Upper lobe of left lung (tissue), 6 donors: ENCODE data around the gene RIPPLY3. TPM values are rescaled to one million over a fixed set of nuclear protein-coding genes. Genes with fewer than 3 reads are reported as not detected.

Experiments used
- ATAC-seq, 2 donors: fragments of 200-7000 bp; cut with Tn5 transposase; one replicate each; pipeline ENCODE4 v1.9.1; 2022; ENCODE audit warnings: mild to moderate bottlenecking in 2 of 2, moderate library complexity in 2 of 2; ENCODE audit not compliant: low FRiP score in 2 of 2
- DNase-seq, 2 donors: peaks; one replicate each; pipeline ENCODE4 v3.0.0-alpha.2; 2019 to 2020
- H3K27ac ChIP-seq, 4 donors: fragments of 200-600 bp; sonication (generic); one replicate each; pipeline ENCODE4 v1.5.1; 2016 to 2019
- H3K27me3 ChIP-seq, 4 donors: fragments of 200-600 bp; sonication (generic); one replicate each; pipeline ENCODE4 v1.5.1; 2017 to 2019
- H3K36me3 ChIP-seq, 4 donors: fragments of 200-600 bp; sonication (generic); one replicate each; pipeline ENCODE4 v1.5.1; 2016 to 2019
- H3K4me1 ChIP-seq, 4 donors: fragments of 200-600 bp; sonication (generic); one replicate each; pipeline ENCODE4 v1.5.1; 2018 to 2019
- H3K4me3 ChIP-seq, 4 donors: fragments of 200-600 bp; sonication (generic); one replicate each; pipeline ENCODE4 v1.5.1; 2017 to 2019; ENCODE audit warnings: mild to moderate bottlenecking in 2 of 4, moderate library complexity in 1 of 4
- H3K9me3 ChIP-seq, 4 donors: fragments of 200-600 bp; sonication (generic); one replicate each; pipeline ENCODE4 v1.5.1; 2018 to 2019
- CTCF ChIP-seq, 6 experiments: fragments of 450-650 bp in 4 of 6; fragments of 200-600 bp in 2 of 6; sonication (generic) in 2 of 6; IDR thresholded peaks; one replicate each; pipeline ENCODE4 v1.5.1; 2016 to 2019; ENCODE audit warnings: antibody characterized with exemption in 6 of 6
- EP300 ChIP-seq, 4 donors: sonication (generic); formaldehyde crosslinking; IDR thresholded peaks; one replicate each; pipeline ENCODE4 v1.5.1; 2017; ENCODE audit warnings: antibody characterized with exemption in 4 of 4, control low read depth in 2 of 4
- POLR2A ChIP-seq, 4 donors: fragments of 450-650 bp; IDR thresholded peaks; one replicate each; pipeline ENCODE4 v1.5.1; 2016 to 2017; ENCODE audit warnings: antibody characterized with exemption in 4 of 4, mild to moderate bottlenecking in 2 of 4
- POLR2AphosphoS5 ChIP-seq, 2 donors: sonication (generic); formaldehyde crosslinking; IDR thresholded peaks; one replicate each; pipeline ENCODE4 v1.5.1; 2017; ENCODE audit warnings: antibody characterized with exemption in 2 of 2
- WGBS, 2 donors: methylation state at CpG; one replicate each; pipeline ENCODE4 v1.1.5; 2017 to 2018; 5-methylcytosine and 5-hydroxymethylcytosine counted together
- total RNA-seq, 6 donors: library from RNA; depleted of rRNA in 4 of 6; stranded (reverse); fragments of >200 nt in 4 of 6; gene quantifications; one replicate each; pipeline versions ENCODE4 v1.1.0 to v1.2.1, GENCODE V29; 2016 to 2021
- donor health status: DM: no; HTN: no; CAD: no; lungs with moderate emphysema.
- donor health status: DM: no; HTN: yes; CAD: no; lungs with severe emphysema.

Gene RIPPLY3
- total RNA-seq, 6 donors from 2014 or later: 0.11 to 1.5 (median 0.66) TPM; not detected in 2

- peak in 1 of 2 donors; percentile 79 for DNase-seq
- H3K4me3 ChIP-seq: peak overlapping the region; percentile 46 to 64 (median 57)
- H3K4me1 ChIP-seq: peaks cover 21 to 39% (median 23%) of the 10 kb centered on the region in 4 donors
- ATAC-seq: no peak
- peak overlapping the region in 2 of 4 donors; percentile 57 to 69 for H3K27ac ChIP-seq
- H3K36me3 ChIP-seq: no peaks in the 10 kb centered on the region
- TF ChIP-seq POLR2A (IDR thresholded peaks at IDR 0.05): no peak
- TF ChIP-seq EP300 (IDR thresholded peaks at IDR 0.05): no peak
- TF ChIP-seq CTCF (IDR thresholded peaks at IDR 0.05): no peak
- no peak for TF ChIP-seq POLR2AphosphoS5 (IDR thresholded peaks at IDR 0.05)
- 36 to 42% methylated on average over 40 to 53 of the region's 76 CpGs for WGBS, 2 donors
- H3K9me3 ChIP-seq: no peaks in the 10 kb centered on the region
- peaks cover 0 to 14% (median 6%) of the 10 kb centered on the region in 4 donors for H3K27me3 ChIP-seq
Measured at GRCh38 chr21:37005548-37006485, 685 bp upstream of the RIPPLY3 start.

DNA sequence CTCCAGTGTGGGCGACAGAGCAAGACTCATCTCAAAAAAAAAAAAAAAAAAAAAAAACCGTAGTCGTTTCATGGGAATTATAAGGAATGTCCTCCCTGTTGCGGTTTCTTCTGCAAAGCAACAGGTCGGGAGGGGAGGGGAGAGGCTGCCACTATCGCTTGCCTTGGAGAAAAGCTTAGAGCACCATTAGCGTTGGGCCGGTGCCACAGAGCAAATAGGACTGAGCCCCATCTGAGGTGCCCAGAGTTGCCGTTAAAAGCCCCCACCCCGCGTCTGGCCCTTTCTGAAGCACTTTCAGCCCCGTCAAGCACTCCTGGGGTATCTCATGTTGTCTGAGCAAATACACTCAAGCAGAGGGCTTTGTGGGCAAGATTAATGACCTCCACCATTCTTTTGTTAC is 2.2 kb downstream of the RIPPLY3 start:
- Histone ChIP-seq H3K4me3 (no peak overlapping the region), H3K36me3 (no peaks in the 10 kb centered on the region), H3K4me1 (peaks cover 21 to 39% (median 22%) of the 10 kb centered on the region in 4 donors), H3K9me3 (no peaks in the 10 kb centered on the region), H3K27me3 (peaks cover 0 to 14% (median 6%) of the 10 kb centered on the region in 4 donors), H3K27ac (no peak overlapping the region)
- WGBS, 2 donors: 52 to 57% methylated on average over 12 of the region's 12 CpGs
- TF ChIP-seq POLR2A (IDR thresholded peaks at IDR 0.05): no peak
- no peak for TF ChIP-seq EP300 (IDR thresholded peaks at IDR 0.05)
- no peak for TF ChIP-seq CTCF (IDR thresholded peaks at IDR 0.05)
- no peak for ATAC-seq
- DNase-seq: peak in 1 of 2 donors; percentile 34

DNA sequence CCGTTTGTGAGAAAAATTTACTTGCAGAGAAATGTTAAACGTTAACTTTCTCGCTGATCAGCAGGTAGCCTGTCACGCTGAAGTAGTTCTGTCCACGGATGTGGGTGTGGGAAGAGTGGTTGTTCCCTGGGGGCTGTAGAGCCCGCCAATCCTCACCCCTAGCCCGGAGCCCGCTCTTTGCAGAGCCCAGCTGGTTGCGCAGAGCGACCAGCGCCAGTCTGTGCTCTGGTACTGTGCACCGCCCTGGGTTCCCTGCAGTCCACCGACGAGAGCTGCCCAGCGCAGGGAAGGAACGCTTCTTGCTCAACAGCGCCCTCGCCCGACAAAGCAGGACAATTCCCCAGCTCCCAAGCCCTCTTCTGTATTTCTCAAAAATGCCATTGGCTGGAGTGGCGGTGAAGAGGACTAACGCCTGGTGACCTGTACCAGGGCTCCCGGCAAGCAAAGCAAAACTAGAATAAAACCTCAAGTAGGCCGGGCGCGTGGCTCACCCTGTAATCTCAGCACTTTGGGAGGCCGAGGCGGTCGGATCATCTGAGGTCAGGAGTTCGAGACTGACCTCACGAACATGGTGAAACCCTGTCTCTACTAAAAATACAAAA is 3.3 kb downstream of the RIPPLY3 start:
- 14 to 29% methylated on average over 11 to 30 of the region's 30 CpGs for WGBS, 2 donors
- peak; percentile 73 to 94 (median 90) for TF ChIP-seq CTCF (IDR thresholded peaks at IDR 0.05)
- TF ChIP-seq EP300 (IDR thresholded peaks at IDR 0.05): no peak
- peak in 1 of 2 donors; percentile 13 for TF ChIP-seq POLR2AphosphoS5 (IDR thresholded peaks at IDR 0.05)
- Histone ChIP-seq H3K27me3 (peaks cover 0 to 14% (median 6%) of the 10 kb centered on the region in 4 donors), H3K9me3 (no peaks in the 10 kb centered on the region), H3K4me3 (peak overlapping the region in 3 of 4 donors; percentile 29 to 46 (median 43)), H3K36me3 (no peaks in the 10 kb centered on the region), H3K4me1 (peaks cover 21 to 39% (median 22%) of the 10 kb centered on the region in 4 donors), H3K27ac (peak overlapping the region in 2 of 4 donors; percentile 26 to 60)
- DNase-seq (peak; percentile 82 to 94), ATAC-seq (peak; percentile 96)

DNA sequence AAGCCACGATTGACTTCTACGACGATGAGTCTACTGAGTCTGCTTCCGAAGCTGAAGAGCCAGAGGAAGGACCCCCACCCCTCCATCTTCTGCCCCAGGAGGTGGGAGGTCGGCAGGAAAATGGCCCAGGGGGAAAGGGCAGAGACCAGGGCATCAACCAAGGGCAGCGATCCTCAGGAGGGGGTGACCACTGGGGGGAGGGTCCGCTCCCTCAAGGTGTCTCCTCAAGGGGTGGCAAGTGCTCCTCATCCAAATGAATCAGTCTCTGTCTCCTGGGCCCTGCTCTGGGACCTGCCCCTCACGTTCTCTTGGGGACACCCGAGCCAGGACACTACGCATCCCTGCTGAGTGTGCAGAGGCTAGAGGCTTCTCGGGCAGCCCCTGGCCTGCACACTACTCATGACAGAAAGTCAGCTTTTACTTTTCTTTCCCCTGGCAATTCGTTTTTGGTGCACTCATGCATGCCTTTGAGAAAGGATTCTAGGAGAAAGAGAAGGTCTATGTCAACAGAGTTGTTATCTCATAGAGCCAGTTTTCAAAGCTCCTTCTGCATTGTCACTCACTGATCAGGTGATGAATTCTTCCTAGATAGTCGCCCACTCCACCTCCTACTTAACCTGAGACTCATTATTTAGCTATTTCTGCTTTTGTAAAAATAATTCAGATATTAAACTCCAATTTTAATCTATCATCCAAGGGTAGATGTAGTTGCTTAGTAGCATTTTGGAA is 11.6 kb downstream of the RIPPLY3 start:
- ATAC-seq (no peak), DNase-seq (no peak)
- TF ChIP-seq EP300 (IDR thresholded peaks at IDR 0.05): no peak
- TF ChIP-seq POLR2AphosphoS5 (IDR thresholded peaks at IDR 0.05): no peak
- no peak for TF ChIP-seq POLR2A (IDR thresholded peaks at IDR 0.05)
- TF ChIP-seq CTCF (IDR thresholded peaks at IDR 0.05): no peak

More for the DNA sequence above, 11.6 kb downstream of the RIPPLY3 start:
- WGBS, 2 donors: 80 to 90% methylated on average over 13 of the region's 13 CpGs
- Histone ChIP-seq H3K27ac (no peak overlapping the region), H3K4me3 (no peak overlapping the region), H3K4me1 (no peaks in the 10 kb centered on the region), H3K27me3 (no peaks in the 10 kb centered on the region), H3K36me3 (no peaks in the 10 kb centered on the region), H3K9me3 (no peaks in the 10 kb centered on the region)
